ENCODE measurements around the gene HOXC4. TPM values are rescaled to one million over a fixed set of nuclear protein-coding genes. Genes with fewer than 3 reads are reported as not detected.

HOXC4 gene
- polyA plus RNA-seq, 1 donor from 2014 or later, result 2.3 TPM

DNA sequence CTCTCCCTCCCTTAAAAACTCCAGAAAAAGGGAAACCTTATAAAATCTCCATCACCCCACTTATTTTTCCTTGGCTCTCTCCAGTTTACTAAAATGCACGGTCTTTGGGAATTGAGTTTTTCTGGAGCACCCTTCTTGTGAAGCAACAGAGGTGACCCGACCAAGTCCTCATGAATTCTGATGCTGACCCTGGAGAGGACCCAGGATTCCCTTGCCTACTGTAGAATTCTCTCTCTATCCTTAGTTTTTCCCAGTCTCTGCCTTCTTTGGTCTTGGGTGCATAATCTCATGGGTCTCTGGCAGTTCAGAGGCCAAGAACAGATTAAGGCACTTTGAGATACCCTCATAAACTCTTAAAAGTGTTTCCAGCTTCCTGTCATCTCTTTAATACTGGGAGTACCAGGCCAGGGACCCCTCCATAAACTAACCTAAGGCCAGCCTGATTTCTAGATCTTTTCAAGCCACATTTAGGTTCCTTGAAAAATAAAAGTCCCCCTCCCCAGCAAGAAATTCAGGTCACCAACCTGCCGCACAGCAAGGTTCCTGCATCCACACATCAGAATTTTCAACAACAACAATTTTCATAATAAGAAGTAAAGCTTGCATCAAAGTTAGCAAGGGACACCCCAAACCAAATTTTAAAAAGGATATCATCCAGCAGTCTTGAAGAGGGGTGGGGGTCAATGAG, 5.1 kb upstream of the HOXC4 start:
- Mint-ChIP-seq H3K27ac (peak overlapping the region in 1 of 3 donors; percentile 33), H3K9me3 (no peaks in the 10 kb centered on the region), H3K36me3 (peaks cover 4% of the 10 kb centered on the region), H3K4me1 (peaks cover 7 to 32% (median 14%) of the 10 kb centered on the region in 3 donors), H3K27me3 (peaks cover 56% of the 10 kb centered on the region), H3K4me3 (peak overlapping the region in 1 of 4 donors; percentile 28)

DNA sequence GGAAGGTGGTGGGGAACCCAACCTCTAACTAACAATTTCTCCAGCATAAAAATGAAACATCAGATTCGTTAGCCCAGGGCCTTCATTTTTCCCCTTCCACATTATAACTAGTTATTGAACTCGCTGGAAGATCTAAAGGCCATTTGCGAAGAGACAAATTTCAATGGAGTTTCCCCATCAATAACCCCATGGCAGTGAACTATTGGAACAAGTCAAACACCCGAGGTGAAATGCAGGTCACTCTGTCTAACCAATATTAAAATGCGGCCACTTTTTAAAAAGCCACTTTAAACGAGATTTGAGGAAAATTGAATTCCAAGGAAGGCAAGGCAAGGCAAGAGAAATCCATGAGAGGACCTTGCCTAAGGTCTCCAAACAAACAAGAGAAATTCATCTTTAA, 4.5 kb upstream of the HOXC4 start:
- peaks cover 56% of the 10 kb centered on the region for H3K27me3 Mint-ChIP-seq
- H3K9me3 Mint-ChIP-seq, result peaks cover 0 to 1% (median 0%) of the 10 kb centered on the region in 3 donors
- H3K27ac Mint-ChIP-seq, result no peak overlapping the region
- peak overlapping the region in 2 of 4 donors; percentile 23 to 28 for H3K4me3 Mint-ChIP-seq
- peaks cover 3% of the 10 kb centered on the region for H3K36me3 Mint-ChIP-seq
- peaks cover 7 to 35% (median 14%) of the 10 kb centered on the region in 3 donors for H3K4me1 Mint-ChIP-seq

- peak overlapping the region in 2 of 3 donors; percentile 83 for H3K27ac Mint-ChIP-seq
- H3K36me3 Mint-ChIP-seq, result peaks cover 3% of the 10 kb centered on the region
- peaks cover 11 to 35% (median 24%) of the 10 kb centered on the region in 3 donors for H3K4me1 Mint-ChIP-seq
- H3K27me3 Mint-ChIP-seq, result peaks cover 48% of the 10 kb centered on the region
- H3K4me3 Mint-ChIP-seq, result peak overlapping the region in 1 of 4 donors; percentile 52
- H3K9me3 Mint-ChIP-seq, result peaks cover 0 to 1% (median 0%) of the 10 kb centered on the region in 3 donors
These were observed 3.2 kb upstream of the HOXC4 start for GRCh38 chr12:54050482-54050810.

- peaks cover 11 to 34% (median 30%) of the 10 kb centered on the region in 3 donors for H3K4me1 Mint-ChIP-seq
- peak overlapping the region in 2 of 3 donors; percentile 83 for H3K27ac Mint-ChIP-seq
- peak overlapping the region in 3 of 4 donors; percentile 9 to 100 (median 61) for H3K4me3 Mint-ChIP-seq
- peaks cover 0 to 1% (median 0%) of the 10 kb centered on the region in 3 donors for H3K9me3 Mint-ChIP-seq
- peaks cover 3% of the 10 kb centered on the region for H3K36me3 Mint-ChIP-seq
- H3K27me3 Mint-ChIP-seq, result peaks cover 42% of the 10 kb centered on the region
These were observed 2.4 kb upstream of the HOXC4 start for GRCh38 chr12:54051026-54051842.

DNA sequence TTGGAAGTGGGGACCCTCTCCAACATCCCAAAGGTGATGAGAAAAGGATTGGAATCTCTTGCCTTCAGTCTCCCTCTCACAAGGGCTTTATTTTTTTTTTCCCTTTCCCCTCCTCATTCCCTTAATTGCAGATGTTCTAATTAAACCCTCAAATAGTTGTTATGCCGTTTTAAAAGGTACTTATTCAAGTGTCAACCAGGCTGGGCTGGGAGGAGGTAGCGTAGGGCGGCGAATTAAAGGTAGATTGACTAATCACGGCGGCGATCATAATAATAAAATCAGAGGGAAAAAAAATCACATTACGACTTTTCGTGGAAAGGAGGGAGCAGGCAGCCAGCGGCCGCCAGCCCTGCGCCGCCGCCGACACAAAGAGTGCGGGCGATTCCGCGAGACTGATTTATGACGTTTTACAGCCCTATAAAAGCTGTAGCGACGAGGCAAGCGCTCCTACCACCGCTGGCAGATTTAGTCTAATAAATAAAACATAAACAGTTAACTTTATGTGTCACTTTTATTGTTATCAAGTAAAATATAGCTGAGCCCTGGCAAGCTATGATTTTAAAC, 1.7 kb upstream of the HOXC4 start:
- Mint-ChIP-seq H3K9me3 (peaks cover 0 to 1% (median 0%) of the 10 kb centered on the region in 3 donors), H3K4me3 (peak overlapping the region; percentile 76 to 100 (median 86)), H3K27me3 (peaks cover 37% of the 10 kb centered on the region), H3K36me3 (peaks cover 3% of the 10 kb centered on the region), H3K4me1 (peaks cover 11 to 31% (median 30%) of the 10 kb centered on the region in 3 donors), H3K27ac (peak overlapping the region in 2 of 3 donors; percentile 83 to 98)

DNA sequence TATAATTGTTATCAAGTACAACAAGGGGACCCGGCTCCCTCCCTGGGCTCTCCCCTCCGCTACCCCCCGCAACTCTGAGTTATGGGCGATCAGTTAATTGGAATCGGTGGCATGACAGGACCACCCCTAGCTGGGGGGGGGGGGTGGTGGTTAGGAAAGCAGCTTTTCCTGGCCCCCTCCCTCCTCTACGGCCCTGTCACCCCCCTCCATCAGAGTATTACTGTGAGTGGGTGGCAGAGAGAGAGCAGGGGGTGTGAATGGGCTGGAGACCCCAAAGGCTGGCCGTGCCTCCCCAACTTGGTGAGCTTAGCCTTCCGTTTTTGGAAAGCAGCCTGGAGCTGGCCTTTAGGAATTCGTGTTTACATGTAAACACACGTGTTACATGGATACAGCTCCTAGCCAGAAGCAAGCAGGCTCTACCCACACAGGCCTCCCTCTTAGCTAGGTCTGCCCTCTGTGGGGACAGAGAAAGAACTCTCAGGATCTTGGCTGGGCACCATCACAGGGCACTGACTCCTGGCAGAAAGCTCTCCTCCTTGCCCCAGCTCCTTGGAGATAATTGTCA, 1.1 kb upstream of the HOXC4 start:
- Mint-ChIP-seq H3K4me1 (peaks cover 9 to 31% (median 30%) of the 10 kb centered on the region in 3 donors), H3K4me3 (peak overlapping the region; percentile 92 to 100 (median 98)), H3K27me3 (peaks cover 32% of the 10 kb centered on the region), H3K9me3 (peaks cover 0 to 1% (median 0%) of the 10 kb centered on the region in 3 donors), H3K36me3 (peaks cover 6% of the 10 kb centered on the region), H3K27ac (peak overlapping the region; percentile 83 to 98 (median 96))

DNA sequence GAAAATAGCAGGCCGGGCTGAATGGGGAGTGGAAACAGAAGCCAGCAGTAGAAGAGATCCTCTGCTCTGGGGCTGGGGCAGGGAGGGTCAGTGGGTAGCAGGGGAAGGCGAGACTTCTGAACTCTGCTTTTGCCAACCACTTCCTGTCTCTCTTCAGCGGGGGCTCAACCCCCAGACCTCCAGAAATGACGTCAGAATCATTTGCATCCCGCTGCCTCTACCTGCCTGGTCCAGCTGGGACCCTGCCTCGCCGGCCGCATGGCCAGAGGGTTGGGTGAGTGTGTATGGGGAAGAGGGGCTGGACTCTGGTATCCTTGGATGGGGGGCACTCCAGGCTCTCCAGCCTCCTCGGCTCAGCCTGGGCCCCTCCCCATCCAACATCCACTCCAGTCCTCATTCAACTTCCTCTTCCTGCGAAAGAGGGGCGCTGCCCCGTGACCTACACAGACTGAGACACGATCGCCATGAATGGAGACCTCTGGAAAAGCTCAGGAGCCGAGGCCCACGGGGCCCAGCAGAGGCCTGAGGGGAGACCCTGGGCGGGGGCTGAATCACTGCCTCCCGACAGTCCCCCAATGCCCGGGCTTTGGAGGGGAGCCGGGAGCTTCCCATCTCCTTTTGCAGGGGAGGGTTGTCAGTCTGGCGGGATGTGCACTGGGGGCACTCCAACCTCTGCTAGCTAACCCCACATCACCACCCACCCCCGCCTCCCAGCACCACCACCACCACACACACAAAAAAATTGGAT, 458 bp upstream of the HOXC4 start:
- H3K9me3 Mint-ChIP-seq, result peaks cover 0 to 1% (median 0%) of the 10 kb centered on the region in 3 donors
- H3K27ac Mint-ChIP-seq, result peak overlapping the region; percentile 83 to 98 (median 96)
- H3K36me3 Mint-ChIP-seq, result peaks cover 6% of the 10 kb centered on the region
- H3K4me3 Mint-ChIP-seq, result peak overlapping the region; percentile 92 to 100 (median 98)
- peaks cover 9 to 31% (median 30%) of the 10 kb centered on the region in 3 donors for H3K4me1 Mint-ChIP-seq
- H3K27me3 Mint-ChIP-seq, result peaks cover 25% of the 10 kb centered on the region

DNA sequence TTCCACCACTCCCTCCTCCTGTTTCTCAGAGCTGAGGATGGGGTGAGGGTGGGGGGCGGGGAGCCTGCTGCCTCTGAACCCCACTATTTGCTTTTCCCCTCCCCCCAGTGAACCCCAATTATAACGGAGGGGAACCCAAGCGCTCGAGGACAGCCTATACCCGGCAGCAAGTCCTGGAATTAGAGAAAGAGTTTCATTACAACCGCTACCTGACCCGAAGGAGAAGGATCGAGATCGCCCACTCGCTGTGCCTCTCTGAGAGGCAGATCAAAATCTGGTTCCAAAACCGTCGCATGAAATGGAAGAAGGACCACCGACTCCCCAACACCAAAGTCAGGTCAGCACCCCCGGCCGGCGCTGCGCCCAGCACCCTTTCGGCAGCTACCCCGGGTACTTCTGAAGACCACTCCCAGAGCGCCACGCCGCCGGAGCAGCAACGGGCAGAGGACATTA, 1.1 kb downstream of the HOXC4 start:
- Mint-ChIP-seq H3K4me3 (peak overlapping the region; percentile 92 to 100 (median 98)), H3K36me3 (peaks cover 5% of the 10 kb centered on the region), H3K9me3 (peaks cover 0 to 1% (median 0%) of the 10 kb centered on the region in 3 donors), H3K4me1 (peaks cover 9 to 30% (median 26%) of the 10 kb centered on the region in 3 donors), H3K27ac (peak overlapping the region in 1 of 3 donors; percentile 83), H3K27me3 (peaks cover 12% of the 10 kb centered on the region)

DNA sequence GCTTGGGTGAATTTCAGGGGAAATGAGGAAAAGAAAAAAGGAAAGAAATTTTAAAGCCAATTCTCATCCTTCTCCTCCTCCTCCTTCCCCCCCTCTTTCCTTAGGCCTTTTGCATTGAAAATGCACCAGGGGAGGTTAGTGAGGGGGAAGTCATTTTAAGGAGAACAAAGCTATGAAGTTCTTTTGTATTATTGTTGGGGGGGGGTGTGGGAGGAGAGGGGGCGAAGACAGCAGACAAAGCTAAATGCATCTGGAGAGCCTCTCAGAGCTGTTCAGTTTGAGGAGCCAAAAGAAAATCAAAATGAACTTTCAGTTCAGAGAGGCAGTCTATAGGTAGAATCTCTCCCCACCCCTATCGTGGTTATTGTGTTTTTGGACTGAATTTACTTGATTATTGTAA, 1.9 kb downstream of the HOXC4 start:
- peaks cover 5% of the 10 kb centered on the region for H3K36me3 Mint-ChIP-seq
- H3K4me3 Mint-ChIP-seq, result peak overlapping the region in 3 of 4 donors; percentile 48 to 75 (median 50)
- H3K27me3 Mint-ChIP-seq, result peaks cover 4% of the 10 kb centered on the region
- H3K27ac Mint-ChIP-seq, result peak overlapping the region in 1 of 3 donors; percentile 77
- peaks cover 0 to 1% (median 0%) of the 10 kb centered on the region in 3 donors for H3K9me3 Mint-ChIP-seq
- peaks cover 9 to 28% (median 18%) of the 10 kb centered on the region in 3 donors for H3K4me1 Mint-ChIP-seq

- Mint-ChIP-seq H3K4me1 (peaks cover 9 to 28% (median 16%) of the 10 kb centered on the region in 3 donors), H3K27ac (peak overlapping the region in 1 of 3 donors; percentile 77), H3K36me3 (peaks cover 5% of the 10 kb centered on the region), H3K9me3 (peaks cover 0 to 1% (median 0%) of the 10 kb centered on the region in 3 donors), H3K27me3 (peaks cover 4% of the 10 kb centered on the region), H3K4me3 (peak overlapping the region in 3 of 4 donors; percentile 48 to 71 (median 50))
These were observed 2.5 kb downstream of the HOXC4 start for GRCh38 chr12:54056110-54056509.

DNA sequence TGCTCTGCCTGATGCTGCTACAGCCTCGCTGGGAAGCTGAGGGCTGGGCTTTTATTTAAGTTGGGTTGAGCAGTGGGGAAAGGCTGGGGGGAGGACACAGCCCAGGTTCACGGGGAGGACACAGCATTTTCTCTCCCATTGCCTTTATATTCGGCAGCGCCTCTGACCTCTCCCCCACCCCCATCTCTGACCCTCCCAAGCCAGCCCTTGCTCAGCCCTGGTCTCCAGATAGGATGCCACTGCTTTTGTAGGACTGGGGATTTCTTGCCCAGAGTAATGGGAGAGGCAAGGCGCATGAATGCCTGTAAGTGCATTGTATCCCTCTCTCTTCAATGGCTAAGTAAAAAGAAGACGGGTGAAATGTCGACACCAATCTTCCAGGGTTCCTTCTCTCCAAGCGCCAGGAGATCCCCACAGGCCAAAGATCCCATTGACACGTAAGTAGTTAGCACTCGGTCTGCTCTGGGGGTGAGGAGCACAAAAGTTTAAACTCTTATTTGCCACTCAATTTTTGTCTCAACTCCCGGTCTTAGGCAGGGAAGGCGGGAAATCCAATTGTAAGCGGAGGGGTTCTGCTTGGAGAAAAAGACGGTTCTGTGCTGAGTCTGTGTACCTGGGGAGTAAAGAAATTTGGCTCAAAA, 4.6 kb downstream of the HOXC4 start:
- peaks cover 0 to 1% (median 0%) of the 10 kb centered on the region in 3 donors for H3K9me3 Mint-ChIP-seq
- peaks cover 5% of the 10 kb centered on the region for H3K36me3 Mint-ChIP-seq
- H3K4me3 Mint-ChIP-seq, result peak overlapping the region in 2 of 4 donors; percentile 50 to 71
- H3K27ac Mint-ChIP-seq, result no peak overlapping the region
- no peaks in the 10 kb centered on the region for H3K27me3 Mint-ChIP-seq
- H3K4me1 Mint-ChIP-seq, result peaks cover 3 to 21% (median 5%) of the 10 kb centered on the region in 3 donors

DNA sequence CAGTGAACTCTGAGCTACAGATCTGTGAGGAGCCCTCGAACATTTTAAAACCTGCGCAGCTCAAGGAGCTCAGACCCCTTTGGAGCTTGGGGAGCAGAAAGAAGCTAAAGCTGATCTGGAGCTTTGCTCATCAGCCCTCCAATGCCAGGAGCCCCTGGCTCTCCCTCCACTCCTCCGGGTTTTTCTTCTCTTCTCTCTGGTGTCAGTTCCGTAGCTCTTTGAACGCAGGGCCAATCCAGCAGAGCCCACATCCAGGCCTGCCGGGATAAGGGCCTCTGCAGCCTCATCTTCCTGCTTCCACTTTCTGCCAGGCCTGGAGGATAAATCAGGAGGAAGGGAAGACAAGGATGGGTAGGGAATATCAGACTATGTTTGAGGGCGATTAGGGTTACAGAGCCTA, 6.0 kb downstream of the HOXC4 start:
- Mint-ChIP-seq H3K9me3 (no peaks in the 10 kb centered on the region), H3K36me3 (peaks cover 6% of the 10 kb centered on the region), H3K4me1 (peaks cover 0 to 17% (median 3%) of the 10 kb centered on the region in 3 donors), H3K27ac (no peak overlapping the region), H3K4me3 (no peak overlapping the region), H3K27me3 (no peaks in the 10 kb centered on the region)

DNA sequence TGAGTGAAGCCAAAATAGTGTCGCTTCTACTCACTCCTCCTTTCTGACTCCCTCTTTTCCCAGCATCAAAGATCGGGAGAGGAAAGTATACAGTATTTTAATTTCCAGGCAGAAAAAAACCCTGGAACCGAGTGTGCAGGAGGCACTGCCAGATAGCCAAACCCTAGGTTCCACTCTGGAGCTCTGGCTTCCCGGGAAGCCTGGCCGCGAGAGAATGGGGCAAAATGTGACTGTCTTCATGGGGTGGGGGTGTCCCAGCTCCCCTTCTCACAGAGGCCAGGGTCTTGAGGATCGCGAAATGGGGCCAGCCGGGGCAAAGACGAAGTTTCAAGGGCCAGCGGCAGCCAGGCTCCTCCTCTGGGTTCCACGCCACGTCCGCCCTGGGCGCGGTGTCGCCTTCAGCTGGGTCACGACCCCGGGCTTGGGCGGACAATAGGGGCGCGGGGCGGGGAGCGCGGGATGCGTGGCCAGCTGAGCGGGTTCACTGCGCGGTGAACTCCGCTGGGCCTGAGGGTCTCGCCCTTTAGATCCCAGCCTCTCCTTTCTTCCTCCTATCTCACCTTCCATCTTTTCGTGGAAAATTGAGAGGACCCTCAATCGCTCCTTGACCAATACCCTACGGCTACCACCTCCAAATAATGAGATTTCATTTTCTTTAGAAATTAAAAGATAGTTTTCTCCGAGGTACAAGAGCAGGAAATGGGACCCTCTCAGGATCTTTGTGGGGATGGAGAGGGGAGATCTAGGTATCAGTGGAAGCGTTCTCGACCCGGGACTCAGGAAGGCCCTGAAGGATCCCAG, 6.7 kb downstream of the HOXC4 start:
- no peaks in the 10 kb centered on the region for H3K9me3 Mint-ChIP-seq

More for the DNA sequence above, 6.7 kb downstream of the HOXC4 start:
- H3K4me1 Mint-ChIP-seq, result peaks cover 0 to 13% (median 0%) of the 10 kb centered on the region in 3 donors
- H3K36me3 Mint-ChIP-seq, result peaks cover 6% of the 10 kb centered on the region
- H3K27me3 Mint-ChIP-seq, result no peaks in the 10 kb centered on the region
- H3K27ac Mint-ChIP-seq, result no peak overlapping the region
- no peak overlapping the region for H3K4me3 Mint-ChIP-seq
